GM20000 (cell line): ENCODE measurements around the gene AP1M1.
"Not testable (repeated sequence)": the region's sequence is repeated elsewhere in the genome, so short reads cannot be mapped to it uniquely, and the experiment has no call there.

Experiments
- DNase-seq: peaks from one replicate; pipeline ENCODE4 v3.0.0; 2012; ENCODE audit warnings: low spot score
- CTCF ChIP-seq: IDR thresholded peaks from 2 replicates; pipeline ENCODE4 v1.5.1; 2012; ENCODE audit warnings: mild to moderate bottlenecking, control low read depth; ENCODE audit errors: extremely low read depth, missing control alignments

Gene AP1M1

GRCh38 chr19:16167055-16167454 is 30.7 kb upstream of the AP1M1 start:
- no peak for TF ChIP-seq CTCF
- DNase-seq: no peak

- no peak for TF ChIP-seq CTCF
- no peak for DNase-seq
Observed at GRCh38 chr19:16168465-16169081, 29.1 kb upstream of the AP1M1 start.

- DNase-seq: no peak
- TF ChIP-seq CTCF: no peak
Observed at GRCh38 chr19:16170134-16170533, 27.6 kb upstream of the AP1M1 start.

- DNase-seq: no peak
Observed at GRCh38 chr19:16175954-16176353, 21.8 kb upstream of the AP1M1 start.

GRCh38 chr19:16178866-16179265 is 18.8 kb upstream of the AP1M1 start:
- DNase-seq: not testable (repeated sequence)

More at GRCh38 chr19:16175954-16176353, 21.8 kb upstream of the AP1M1 start:
- TF ChIP-seq CTCF: no peak

GRCh38 chr19:16180611-16181010 is 17.1 kb upstream of the AP1M1 start:
- no peak for TF ChIP-seq CTCF
- DNase-seq: no peak

- no peak for TF ChIP-seq CTCF
- no peak for DNase-seq
Observed at GRCh38 chr19:16184665-16185122, 13.0 kb upstream of the AP1M1 start.

- peak; percentile 96 for DNase-seq
- TF ChIP-seq CTCF: no peak
Observed at GRCh38 chr19:16185123-16185767, 12.5 kb upstream of the AP1M1 start, which contains the start of gene FAM32A. Gene FAM32A, plus strand, starts transcription at chr19:16185410. Its CDS starts 33 bp downstream, at chr19:16185443.
